Measurements from ENCODE around the gene DRD4. TPM values are rescaled to one million over a fixed set of nuclear protein-coding genes. Genes with fewer than 3 reads are reported as not detected.

DRD4 gene
- 1.1 TPM for polyA plus RNA-seq (ENCODE audit: insufficient read length)
- long read RNA-seq, donor 1, partial matches to known transcripts = 0 of 4 reads
- long read RNA-seq, donor 1, other reads (novel, unspliced or antisense) = 0 of 4 reads
- long read RNA-seq, donor 2, partial matches to known transcripts = 0 of 3 reads
- long read RNA-seq, donor 2, other reads (novel, unspliced or antisense) = 0 of 3 reads
- long read RNA-seq, donor 3, partial matches to known transcripts = 0 of 4 reads
- long read RNA-seq, donor 3, other reads (novel, unspliced or antisense) = 0 of 4 reads
- long read RNA-seq, donor 4, partial matches to known transcripts = 0 of 1 reads
- long read RNA-seq, donor 4, other reads (novel, unspliced or antisense) = 0 of 1 reads
- long read RNA-seq, donor 5, transcript DRD4-201 (4 exons, 1,375 nt) = major isoform, 5 of 5 reads
- long read RNA-seq, donor 5, partial matches to known transcripts = 0 of 5 reads
- long read RNA-seq, donor 5, other reads (novel, unspliced or antisense) = 0 of 5 reads
- long read RNA-seq, donor 6, partial matches to known transcripts = 0 of 2 reads
- long read RNA-seq, donor 6, other reads (novel, unspliced or antisense) = 0 of 2 reads
- long read RNA-seq, donor 7, partial matches to known transcripts = 0 of 4 reads
- long read RNA-seq, donor 7, other reads (novel, unspliced or antisense) = 0 of 4 reads
- long read RNA-seq, donor 8 = 0 reads

- no peak for DNase-seq
Observed at GRCh38 chr11:636511-637332, at the start of gene DRD4. Gene DRD4, plus strand, starts transcription at chr11:637269. Its CDS starts 36 bp downstream, at chr11:637305.

GRCh38 chr11:587546-587945 is 49.5 kb upstream of the DRD4 start:
- DNase-seq = no peak

- DNase-seq = no peak
Observed at GRCh38 chr11:587978-588380, 49.1 kb upstream of the DRD4 start.

- DNase-seq = no peak
Observed at GRCh38 chr11:589798-590197, 47.3 kb upstream of the DRD4 start.

DNA sequence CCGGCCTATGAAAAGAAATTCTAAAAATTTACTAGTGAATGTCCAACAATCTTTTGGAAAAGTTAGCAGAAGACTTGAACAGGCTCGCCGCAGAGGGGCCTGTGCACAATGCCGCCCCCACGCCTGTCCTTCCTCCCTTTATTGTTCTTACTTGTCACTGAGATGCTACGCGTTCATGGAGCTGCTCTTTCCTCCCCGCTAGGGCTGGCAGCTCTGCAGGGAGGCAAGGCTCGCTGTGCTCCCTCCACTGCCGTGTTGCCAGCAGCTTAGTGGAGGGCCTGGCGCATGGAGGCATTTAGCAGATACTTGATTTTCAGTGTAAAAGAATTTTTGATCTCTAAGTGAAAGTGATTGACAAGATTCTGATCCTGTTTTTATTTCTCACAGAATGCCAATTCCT is 46.1 kb upstream of the DRD4 start:
- DNase-seq = no peak

GRCh38 chr11:592501-592900 is 44.6 kb upstream of the DRD4 start:
- DNase-seq = no peak

- DNase-seq = no peak
Observed at GRCh38 chr11:592918-593317, 44.2 kb upstream of the DRD4 start.

GRCh38 chr11:593347-593746 is 43.7 kb upstream of the DRD4 start:
- no peak for DNase-seq

GRCh38 chr11:595400-595799 is 41.7 kb upstream of the DRD4 start:
- no peak for DNase-seq

- no peak for DNase-seq
Observed at GRCh38 chr11:596374-596773, 40.7 kb upstream of the DRD4 start.

DNA sequence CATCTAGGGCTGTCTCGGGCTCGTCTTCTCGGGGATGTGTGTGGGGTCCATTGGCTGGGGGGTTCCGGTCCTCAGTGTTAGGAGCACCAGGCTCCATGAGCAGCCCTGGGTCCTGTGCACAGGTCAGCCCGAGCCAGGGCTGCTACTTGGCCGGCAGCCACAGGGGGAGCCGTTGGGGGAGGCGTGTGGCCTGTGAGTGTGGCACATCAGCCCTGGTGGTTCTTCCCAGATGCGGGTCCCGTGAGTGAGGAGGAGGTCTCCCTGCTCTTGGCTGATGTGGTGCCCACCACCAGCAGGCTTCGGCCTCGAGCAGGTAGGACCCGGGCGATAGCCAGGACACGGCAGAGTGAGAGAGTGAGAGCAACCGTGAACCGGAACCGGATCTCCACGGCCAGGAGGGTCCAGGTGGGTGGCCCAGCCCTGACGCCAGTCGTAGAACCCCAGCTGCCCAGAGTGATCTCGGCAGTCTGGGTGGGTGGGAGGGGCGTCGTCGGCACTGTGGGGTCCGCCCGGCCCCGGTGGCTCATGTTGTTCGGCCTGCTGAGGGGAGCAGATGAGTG is 39.8 kb upstream of the DRD4 start:
- DNase-seq = no peak

DNA sequence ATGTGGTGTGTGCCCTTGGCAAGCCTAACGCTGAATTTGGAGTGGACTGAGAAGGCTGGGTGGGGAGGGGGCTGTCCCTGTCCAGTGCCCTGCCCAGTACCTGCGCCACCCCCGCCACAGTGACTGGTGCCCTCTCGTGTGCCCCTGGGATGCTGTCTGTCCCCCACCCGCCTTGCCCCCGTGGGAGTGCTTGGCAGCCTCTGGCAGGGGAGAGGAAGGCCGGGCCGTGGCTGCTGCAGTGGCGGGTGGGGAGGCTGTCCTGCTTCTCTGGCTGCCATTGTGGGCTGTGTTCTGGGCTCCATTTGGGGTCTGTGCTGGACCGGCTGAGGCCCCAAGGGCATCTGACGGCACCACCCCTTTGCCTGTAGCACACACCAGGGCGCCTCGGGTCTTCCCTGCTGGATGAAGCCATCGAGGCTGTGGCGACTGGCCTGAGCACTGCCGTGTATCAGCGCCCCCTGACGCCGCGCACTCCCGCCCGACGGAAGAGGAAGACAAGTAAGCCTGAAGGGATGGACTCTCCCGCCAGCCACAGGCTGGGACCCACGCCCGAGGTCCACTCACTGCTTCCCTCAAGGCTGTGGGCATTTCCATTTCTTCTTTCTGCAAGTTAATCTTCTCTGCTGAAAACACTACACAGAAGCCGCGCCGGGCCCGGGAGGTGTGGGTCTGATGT is 38.9 kb upstream of the DRD4 start:
- no peak for DNase-seq

- no peak for DNase-seq
Observed at GRCh38 chr11:601573-602245, 35.4 kb upstream of the DRD4 start.

DNA sequence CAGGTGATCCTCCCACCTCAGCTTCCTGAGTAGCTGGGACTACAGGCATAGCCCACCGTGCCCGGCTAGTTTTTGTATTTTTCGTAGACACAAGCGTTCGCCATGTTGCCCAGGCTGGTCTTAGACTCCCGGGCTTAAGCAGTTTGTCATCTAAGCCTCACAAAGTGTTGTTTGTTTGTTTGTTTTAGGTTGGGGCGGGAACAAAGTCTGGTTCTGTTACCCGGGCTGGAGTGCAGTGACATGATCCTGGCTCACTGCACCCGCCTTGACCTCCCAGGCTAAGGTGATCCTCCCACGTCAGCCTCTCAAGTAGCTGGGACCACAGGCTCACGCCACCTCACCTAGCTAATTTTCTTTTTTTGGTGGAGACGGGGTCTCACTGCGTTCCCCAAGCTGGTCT is 33.9 kb upstream of the DRD4 start:
- no peak for DNase-seq

DNA sequence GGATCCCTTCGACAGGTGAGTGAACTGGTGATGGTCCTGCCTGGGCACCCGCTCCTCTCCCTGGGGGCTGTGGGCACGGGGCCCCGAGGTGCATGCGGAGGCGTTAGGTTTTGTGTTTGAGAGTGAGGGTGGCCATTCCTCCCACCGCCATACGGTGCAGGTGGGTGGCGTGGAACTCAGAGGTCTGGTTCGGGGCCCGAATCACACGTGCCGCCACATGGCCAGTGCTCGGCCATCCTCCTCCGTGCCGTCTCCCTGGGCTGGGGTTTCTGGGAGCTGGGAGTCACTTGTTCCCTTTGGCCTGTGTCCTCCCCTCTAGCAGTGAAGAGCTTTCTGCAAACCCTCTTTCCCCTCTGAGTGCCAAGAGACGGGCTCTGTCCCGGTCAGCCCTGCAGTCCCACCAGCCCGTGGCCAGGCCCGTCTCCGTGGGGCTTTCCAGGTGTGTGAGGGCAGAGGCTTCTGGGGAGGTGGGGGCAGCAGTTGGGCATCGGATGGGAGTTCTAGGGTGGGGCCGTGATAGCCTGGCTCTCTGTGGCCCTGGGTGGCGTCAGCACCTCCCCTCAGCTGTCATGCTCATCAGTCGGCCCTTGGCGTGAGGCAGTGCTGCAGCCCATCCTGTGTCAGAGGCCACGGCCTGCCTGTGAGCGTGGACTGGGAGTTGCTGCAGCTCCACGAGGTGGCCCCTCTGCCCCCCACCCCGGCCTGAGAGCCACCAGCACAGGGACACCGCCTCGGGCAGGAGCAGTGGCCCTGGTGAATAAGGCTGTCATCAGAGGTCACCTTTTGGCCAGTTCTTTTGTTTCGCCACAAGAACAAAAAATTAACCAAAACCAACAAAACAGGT is 31.6 kb upstream of the DRD4 start:
- no peak for DNase-seq

- no peak for DNase-seq
Observed at GRCh38 chr11:606245-606644, 30.8 kb upstream of the DRD4 start.

DNA sequence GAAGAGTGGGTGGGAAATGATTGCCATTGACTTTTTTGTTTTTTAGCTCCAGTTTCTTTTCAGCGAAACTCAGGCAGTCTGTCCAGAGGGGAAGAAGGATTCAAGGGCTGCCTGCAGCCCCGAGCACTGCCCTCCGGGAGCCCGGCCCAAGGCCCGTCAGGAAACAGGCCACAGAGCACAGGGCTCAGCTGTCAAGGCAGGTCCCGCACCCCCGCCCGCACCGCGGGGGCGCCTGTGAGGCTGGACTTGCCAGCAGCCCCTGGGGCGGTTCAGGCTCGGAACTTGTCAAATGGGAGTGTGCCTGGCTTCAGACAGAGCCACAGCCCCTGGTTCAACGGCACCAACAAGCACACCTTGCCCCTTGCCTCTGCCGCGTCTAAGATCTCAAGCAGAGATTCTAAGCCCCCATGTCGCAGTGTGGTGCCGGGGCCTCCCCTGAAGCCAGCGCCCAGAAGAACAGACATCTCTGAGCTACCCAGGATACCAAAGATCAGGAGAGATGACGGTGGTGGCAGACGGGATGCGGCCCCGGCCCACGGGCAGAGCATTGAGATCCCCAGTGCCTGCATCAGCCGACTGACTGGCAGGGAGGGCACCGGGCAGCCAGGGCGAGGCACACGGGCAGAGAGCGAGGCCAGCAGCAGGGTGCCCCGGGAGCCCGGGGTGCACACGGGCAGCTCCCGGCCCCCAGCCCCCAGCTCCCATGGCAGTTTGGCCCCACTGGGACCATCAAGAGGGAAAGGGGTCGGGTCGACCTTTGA is 29.9 kb upstream of the DRD4 start:
- no peak for DNase-seq

DNA sequence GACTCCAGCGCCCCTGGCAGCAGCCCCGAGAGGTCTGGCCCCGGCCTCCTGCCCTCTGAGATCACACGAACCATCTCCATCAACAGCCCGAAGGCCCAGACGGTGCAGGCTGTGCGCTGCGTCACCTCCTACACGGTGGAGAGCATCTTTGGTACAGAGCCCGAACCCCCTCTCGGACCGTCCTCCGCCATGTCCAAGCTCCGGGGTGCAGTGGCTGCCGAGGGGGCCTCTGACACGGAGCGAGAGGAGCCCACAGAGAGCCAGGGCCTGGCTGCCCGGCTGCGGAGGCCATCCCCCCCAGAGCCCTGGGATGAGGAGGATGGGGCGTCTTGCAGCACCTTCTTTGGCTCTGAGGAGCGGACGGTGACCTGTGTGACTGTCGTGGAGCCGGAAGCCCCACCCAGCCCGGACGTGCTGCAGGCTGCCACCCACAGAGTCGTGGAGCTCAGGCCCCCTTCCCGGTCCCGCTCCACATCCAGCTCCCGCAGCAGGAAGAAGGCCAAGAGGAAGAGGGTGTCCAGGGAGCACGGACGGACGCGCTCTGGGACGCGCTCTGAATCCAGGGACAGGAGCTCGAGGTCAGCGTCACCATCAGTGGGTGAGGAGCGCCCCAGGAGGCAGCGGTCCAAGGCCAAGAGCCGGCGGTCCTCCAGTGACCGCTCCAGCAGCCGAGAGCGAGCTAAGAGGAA is 29.0 kb upstream of the DRD4 start:
- DNase-seq = no peak

- no peak for DNase-seq
Observed at GRCh38 chr11:608791-609251, 28.2 kb upstream of the DRD4 start.
